Activated CD8-positive, alpha-beta memory T cell treated with anti-CD3 and anti-CD28 coated beads, Interleukin-2, amount 50 U/mL, for 1 hour (primary cell): Measurements from ENCODE around the gene FBXL7.

Source experiments
- DNase-seq: peaks from one replicate; pipeline ENCODE4 v3.0.0-alpha.2; 2020; ENCODE audit errors: extremely low read depth

Gene FBXL7

DNA sequence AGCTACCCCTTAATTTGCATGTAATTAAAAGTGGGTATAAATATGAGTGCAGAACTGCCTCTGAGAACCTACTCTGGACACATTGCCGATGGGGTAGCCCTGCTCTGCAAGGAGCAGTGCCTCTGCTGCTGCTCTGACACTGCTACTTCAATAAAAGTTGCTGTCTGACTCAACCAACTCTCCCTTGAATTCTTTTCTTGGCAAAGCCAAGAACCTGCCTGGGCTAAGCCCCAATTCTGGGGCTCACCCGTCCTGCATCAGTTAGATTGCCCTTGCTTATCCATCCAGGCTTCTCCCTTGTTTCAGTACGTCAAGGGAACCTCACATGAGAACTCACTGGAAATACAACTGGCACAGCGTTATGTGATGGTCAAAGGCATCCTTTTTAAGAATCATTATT lies 44.1 kb downstream of the FBXL7 start:
- DNase-seq = no peak

DNA sequence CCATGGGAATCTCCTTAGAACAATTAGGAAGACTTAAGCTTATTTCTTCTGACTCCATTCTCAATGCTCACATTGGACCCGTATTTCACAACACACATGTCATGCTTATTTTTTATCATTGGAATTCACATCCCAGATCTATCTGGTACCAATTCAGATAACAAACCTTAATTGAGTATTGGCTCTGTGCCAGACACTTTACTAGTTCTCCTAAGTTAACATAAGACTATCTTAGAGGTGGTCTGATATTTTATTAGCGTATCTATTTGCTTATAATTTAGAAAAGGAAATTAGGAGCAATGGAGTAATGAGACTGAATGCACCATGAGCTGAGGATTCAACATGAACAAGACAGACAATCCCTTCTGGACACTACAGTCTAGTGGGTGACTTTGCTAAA lies 45.1 kb downstream of the FBXL7 start:
- DNase-seq = no peak

DNA sequence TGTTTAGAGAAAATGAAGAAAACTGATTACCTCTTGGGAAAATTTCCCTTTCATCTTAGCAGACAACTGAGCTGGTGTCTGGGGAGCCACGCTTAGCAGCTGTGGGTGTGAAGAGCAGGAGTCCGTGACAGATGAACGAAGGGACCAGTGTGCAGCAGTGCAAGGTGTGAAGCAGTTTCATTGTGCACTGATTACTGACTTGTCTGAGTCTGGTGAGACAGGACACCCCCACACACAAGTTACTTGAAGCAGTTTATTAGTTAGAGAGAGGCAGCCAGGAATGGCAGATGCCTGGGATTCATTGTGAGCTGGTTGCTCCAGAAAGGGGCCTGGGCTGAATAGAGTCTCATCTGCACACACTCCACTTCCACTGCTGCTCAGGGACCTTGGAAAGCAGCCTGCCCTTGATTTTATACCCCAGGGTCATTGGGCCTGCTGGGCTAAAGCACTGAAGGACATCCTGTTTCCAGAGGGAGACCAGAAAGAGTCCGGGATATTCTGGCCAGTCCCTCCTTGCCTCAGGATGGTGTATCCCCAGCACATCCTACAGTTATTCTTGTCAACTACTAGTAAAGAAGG lies 47.4 kb downstream of the FBXL7 start:
- DNase-seq = no peak

DNA sequence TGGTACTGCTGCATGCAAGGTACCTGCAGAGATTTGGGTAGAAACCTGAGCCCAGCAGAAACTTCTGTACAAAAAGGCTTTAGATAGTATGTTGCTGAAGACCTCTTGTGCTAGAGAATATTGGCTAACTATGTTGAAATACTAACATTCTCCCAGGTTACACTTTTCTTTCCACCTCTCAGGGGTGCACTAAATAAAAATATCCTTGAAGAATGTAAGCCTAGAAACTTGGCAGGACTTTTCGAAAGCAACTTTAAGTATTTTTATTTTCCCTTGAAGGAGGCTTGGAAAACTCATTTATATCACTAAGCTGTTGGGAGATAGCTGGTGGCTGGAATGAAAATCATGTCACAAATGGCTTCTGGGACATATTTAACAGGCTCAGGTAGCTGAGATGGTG lies 50.0 kb downstream of the FBXL7 start:
- DNase-seq = no peak

DNA sequence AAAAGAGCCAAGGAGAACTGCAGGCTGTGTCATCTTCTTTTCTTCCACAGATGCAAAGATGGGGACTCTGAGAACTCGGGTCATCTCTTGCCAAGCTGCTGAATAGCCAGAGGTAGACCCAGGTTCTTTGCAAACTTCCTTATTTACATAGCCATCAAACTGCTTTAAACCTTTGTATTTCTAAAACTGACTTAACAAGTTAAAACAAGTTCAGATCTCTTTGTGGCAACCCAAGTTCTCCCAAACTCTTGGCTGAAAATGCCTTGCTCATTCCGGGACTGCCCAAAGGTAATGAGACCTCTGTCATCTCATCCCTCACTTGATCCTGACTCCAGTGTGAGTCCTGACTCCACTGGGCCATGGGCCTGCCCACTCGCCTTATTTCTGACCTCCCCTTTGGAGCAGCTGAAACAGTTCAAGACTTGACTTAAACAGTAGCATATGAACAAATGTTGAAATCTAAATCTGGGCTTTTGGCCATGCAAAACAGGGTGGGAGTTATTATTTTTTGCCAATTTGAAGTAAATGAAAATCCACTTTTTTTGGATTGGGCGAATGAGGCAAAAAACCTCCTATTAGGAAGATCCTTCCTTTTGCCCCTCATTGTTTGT lies 50.6 kb downstream of the FBXL7 start:
- DNase-seq = no peak

DNA sequence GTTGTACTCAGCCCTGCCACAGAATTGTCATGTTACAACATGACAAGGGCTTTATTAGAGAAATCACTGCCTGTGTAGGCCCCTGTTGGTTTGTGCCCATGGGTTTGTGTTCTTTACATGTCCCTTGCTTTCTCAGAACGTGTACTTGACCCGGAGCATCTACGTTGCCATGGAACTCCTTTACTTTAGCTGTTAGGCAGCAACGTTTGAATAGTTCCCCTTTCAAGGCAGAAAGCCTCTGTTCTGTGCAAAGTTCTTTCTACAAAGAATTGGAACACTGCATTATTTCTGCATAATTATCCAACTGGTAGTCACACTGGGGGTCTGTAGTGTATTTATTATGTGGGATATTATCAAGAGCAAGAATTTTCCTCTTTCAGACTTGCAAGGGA lies 51.1 kb downstream of the FBXL7 start:
- no peak for DNase-seq

DNA sequence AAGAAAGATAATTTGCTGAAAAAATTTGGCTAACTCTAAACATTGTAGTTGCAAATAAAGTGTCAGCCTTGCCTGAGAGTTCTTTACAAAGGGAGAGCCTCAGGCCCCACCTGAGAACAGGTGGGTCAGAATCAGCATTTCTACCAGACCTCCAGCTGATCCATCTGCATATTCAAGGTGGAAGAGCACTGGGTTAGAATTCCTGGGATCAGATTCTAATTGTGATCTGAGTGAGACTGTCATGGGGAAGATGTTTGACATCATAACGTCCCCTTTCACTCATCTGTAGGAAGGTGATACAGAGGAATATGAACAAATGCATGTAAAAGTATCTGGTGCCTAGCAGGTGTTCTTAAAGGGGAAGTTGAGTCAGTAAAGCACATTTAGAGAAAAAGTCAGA lies 54.6 kb downstream of the FBXL7 start:
- no peak for DNase-seq

DNA sequence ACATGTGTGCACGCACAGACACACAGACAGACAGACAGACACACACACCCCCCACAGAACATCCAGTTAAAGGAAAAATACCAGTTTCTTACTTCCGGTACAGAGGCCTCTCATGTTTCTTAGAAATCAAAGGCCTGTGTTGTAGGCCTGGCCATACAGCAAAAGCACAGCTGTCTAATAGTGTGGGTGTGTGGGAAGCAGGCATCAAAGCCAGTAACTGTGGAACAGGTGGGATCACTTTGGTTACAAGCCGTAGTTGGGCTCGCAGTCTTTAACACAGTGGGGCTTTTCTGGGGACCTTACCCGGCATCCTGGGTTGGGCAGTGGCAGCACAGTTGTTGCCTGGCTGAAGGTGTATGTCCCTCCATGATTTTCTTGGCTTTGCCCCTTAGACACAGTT lies 55.2 kb downstream of the FBXL7 start:
- no peak for DNase-seq

DNA sequence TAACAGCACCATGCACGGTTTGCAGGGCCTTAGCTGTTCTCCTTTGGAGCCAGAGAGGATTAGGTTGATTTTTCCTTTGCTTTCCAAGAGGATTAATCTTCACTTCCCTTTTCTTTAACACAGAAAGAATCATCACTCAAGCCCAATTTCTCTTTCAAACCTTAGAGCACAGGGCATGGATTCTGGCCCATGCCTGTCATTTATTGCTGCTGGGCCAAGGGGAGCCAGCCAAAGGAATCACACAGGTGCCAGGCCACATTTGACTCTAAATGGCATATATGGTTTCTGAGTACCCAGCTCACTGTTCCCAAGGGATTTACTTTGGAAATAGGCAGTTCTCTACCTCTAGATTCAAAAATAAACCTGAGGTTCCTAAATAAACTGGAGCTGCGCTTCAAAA lies 58.3 kb downstream of the FBXL7 start:
- DNase-seq = no peak

DNA sequence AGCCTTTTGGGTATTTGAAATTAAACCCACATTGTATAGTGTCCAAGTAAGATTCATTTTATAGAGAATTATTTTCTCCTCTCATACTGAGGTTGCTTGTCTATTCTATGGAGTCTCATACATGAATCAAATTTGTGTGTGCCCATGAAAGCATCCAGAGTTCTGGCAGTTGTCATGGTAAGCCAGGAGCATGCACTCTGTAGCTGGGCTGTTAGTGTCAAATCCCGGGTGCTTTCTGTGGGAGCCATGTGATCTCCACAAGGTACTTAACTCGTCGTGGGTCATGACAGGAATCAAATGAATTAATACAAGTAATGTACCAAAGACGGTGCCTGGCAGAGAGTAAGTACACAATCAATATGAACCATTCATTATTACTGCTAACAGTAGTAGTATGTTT lies 58.7 kb downstream of the FBXL7 start:
- DNase-seq = no peak

DNA sequence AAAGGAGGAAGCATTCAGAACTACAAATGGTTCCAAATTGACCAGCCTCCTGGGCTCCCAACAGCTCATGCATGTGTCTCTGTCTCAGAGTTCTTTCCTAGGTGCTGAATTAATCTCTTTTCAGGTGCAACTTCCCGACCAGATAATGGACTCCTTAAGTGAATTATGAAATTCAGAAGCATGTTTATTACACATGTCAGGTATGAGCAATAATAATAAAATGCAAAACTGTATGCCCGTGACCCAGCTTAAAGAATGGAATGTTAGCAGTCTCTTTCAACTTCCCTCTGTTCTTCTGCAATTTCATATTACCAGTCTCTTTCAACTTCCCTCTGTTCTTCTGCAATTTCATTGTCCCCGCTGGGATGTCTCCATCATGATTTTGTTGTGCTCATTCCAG lies 60.4 kb downstream of the FBXL7 start:
- DNase-seq = no peak

DNA sequence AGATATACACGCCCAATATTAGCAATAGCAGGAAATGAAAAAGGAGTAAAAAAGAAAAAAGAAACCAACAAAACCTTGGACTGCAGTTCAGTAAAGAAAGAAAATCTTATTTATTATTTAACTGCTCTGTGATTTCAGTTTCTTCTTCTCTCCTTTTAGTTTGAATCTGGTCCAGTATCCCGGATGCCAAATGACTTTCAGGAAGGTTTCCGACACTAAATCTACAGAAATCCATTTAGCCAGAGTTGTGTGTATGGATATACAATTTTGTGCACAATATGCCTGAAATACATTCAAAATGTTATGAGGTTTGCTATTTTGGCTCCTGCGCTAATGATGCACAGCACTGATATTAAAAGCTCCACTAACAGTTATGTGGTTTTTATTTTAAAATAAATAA lies 64.5 kb downstream of the FBXL7 start:
- DNase-seq = no peak

DNA sequence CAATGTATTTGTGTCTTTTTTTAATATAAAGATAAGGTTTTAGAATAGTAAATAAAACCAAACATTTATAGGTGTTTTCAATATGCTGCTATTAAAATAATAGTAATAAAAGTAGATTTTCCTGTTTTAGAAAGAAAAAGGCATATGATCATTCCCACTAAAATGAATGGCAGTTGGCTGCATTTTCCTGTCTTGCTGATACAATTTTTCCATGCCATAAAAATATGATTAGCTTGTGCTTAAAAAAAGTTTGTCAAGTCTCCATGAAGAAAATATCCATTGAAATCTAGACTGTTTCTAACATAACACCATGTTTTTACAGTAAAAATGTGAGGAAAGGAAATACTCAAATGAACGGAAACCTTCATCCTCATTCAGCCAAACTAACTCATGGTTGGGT lies 65.0 kb downstream of the FBXL7 start:
- no peak for DNase-seq

DNA sequence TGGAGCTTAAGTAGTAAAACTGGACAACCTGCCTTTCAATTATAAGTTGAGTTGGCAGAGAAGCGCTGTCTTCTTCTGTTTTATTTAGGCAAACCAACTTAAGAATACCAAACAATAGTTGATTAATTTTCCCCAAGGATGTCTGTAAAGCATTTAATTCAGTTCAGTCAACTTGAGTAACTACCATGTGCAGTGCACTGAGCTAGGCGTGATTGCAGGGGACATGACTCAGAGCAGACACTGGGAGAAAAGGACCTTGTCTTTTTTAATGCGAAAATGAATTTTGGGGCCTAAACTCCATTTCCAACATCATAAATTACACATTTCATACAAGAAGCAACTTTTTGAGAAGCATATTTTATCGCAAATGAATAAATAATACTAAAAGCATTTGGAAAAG lies 66.3 kb downstream of the FBXL7 start:
- DNase-seq = no peak

DNA sequence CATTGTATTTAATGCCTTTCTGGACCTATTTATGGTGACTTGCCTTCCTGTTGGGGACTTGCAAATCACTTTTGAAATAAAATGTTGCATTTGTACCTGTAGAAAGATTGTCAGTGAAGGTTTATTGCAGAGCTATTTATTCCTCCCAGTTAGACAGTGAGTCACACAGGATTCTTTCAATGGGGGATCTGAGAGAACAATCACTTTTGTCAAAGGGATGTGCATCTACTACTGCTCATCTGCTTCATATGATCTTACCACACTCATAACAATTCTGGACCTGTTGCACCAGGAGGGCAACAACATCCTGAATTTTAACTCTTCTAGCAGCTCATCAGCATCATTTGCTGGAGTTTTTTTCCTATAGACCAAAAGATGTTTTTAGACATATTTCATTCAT lies 66.8 kb downstream of the FBXL7 start:
- no peak for DNase-seq

DNA sequence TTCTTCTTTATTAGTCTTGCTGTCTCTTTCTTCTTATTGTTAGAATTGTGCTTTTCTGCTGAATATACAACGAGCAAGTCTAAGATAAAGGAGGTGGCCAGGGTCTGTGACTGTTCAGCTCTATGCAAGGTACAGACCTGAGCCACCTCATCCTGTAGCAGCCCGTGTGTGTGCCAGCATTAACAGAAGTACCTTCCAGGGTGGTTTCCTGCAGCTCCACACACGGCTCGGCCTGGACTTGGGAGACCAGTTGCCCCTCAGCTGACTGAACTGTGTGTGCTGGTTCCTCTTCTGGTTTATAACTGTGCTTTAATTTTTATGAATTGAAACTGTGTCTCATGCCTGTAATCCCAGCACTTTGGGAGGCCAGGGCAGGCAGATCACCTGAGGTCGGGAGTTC lies 70.5 kb downstream of the FBXL7 start:
- no peak for DNase-seq

DNA sequence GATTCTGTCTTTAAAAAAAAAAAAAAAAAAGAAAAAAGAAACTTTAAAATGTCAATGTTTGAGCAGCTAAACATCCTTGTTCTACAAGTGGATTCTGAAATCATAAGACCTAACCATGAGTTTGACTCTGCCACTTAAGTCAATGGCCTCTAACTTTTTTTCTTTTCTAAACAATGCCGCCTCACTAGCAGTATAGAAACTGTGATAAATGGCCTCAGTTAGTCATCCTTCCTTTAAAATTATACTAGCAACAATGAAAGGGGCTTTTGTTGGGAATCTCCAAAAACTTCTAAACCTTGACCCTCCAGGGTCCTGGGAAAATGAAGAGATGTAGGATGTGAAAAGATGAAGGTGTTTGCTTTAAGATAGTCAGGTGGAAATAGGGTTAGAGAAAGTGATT lies 71.1 kb downstream of the FBXL7 start:
- DNase-seq = no peak

DNA sequence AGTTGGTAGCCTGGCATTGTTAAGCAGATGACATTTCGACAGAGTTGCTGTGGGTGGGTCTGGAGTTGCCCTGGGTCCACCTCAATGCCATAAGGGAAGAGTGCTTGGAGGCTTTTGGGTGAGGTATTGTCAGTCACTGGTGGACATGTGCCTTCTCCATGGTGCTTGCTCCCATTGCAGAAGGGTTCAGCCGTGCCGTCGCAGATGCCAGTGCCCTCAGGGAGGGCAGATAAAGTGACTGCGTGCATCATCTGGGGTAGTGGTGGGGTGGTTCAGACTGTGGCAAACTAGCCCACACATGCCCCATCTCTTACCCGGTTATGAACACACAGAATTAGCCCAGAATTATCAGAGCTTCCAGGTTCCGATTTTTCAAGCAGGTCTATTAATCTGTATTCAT lies 71.6 kb downstream of the FBXL7 start:
- DNase-seq = no peak

DNA sequence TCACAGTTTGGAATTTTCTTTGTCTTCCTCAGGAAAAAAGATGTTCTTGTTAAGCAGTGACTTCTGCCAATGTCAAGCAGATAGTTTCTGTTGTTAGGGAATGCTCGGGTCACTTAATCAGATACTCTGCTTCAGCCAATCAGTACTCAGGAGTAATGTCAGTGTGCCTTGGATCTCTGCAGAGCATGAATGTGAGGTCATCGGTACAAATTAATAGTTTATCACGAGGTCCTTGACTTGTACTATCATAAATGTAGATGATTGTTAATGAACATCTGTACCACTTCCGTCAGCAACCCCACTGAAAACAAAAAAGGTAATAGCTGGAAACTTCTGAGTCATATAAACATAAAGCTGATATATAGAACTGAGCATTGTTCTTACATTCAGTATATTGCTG lies 73.6 kb downstream of the FBXL7 start:
- no peak for DNase-seq

DNA sequence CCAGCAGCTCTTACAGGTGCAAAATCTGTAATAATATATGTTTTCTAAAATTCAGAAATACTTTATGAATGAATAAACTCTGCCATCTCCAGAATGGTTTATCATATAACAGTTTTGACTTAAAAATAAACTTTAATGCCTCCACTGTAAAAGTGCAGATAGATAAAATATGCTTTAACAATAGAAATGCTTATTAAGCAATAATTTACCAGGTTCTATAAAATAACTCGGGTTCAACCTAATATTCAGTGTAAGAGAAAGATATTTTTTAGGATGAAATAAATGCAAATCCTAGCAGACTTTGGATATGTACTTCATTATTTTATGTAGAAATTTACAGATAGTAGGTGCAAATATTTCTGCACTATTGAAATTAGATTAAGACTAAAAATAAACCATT lies 74.1 kb downstream of the FBXL7 start:
- no peak for DNase-seq

DNA sequence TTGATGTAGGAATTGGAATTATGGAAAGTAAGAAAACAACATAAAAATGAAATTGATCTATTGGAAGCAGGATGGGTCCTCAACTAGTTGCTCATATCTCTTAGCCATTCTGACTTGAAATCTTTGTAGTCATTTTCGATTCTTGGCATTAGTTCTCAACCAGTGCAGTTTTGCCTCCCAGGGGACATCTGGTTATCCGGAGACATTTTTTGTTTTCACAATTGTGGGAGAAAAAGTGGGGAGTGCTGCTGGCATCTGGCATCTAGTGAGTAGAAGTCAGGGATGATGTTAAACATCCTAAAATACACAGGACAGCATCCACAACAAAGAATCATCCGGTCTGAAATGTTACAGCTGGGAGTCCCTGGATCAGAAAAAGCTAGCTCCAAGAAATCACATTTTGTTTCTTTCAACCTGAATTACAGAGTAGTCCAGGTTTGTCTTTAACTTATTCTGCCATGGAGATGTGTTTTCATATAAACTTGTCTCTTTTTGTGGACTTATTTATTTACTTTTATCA lies 74.9 kb downstream of the FBXL7 start:
- DNase-seq = no peak

DNA sequence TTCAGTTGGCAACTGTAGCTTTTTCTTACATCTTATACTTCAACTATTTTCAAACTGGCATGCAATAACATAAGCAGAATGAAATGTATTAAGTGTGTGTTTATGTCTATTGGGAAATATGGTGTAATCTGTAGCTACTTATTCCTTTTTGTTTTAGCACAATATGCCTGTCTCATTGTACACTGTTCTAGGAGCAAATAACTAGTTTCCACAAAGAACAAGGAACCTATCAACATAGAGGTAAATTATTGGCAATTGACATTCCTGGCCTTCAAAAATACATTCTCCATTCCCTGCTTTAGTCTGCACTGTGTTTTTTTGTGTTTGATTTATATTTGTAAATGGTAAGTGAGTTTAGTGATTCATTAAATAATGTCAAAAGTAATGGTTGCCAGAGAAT lies 75.7 kb downstream of the FBXL7 start:
- no peak for DNase-seq

DNA sequence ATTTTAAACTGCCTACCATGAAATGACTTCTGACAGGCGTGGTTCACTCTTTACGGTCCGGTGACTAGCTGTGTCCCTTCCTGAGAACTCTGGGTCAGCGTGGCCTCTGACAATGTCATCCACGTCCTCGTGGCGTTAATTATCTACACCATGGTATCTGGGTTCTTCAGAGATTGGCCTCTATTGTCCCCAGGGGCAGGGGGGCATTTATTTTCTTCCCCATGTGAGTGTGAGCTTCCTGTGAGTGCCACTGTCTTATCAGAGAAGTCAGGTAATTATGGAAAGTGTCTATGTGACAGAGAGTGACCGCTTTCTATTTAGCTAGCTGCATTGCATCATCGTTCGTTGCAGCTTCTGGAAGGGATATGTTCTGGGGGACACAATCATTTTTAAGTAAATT lies 77.2 kb downstream of the FBXL7 start:
- DNase-seq = no peak

DNA sequence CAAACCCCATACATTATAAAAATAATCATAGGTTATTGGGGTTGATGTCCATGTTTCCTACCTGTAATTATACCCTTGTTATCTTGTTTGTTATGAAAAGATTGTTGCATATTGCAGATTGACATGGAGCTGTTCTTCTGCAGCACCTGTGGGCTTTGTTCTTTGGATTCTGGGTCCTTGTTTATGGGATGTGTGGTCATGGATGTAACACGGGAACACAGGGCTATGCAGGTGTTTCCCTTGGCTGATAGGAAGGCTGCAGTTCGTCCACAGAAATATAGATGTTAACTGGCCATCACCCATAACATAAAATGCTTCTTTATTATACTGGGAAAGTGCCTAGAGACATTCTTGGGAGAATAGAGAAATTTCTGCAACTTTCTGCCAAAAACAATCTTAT lies 77.9 kb downstream of the FBXL7 start:
- no peak for DNase-seq
